IMR-90 (cell line): ENCODE data around the gene FGFRL1.

Experiments used
- CTCF ChIP-seq: conservative IDR thresholded peaks from 2 replicates; pipeline ENCODE4 v1.5.1; 2012; ENCODE audit warnings: mild to moderate bottlenecking, low read depth, low read length, improper control_type of control experiment
- POLR2A ChIP-seq: IDR thresholded peaks from 2 replicates; pipeline ENCODE4 v1.6.1; 2012; ENCODE audit warnings: mild to moderate bottlenecking, low read depth, low read length
- RCOR1 ChIP-seq: IDR thresholded peaks from 2 replicates; pipeline ENCODE4 v1.6.1; 2012; ENCODE audit warnings: mild to moderate bottlenecking, low read length, improper control_type of control experiment; ENCODE audit not compliant: insufficient replicate concordance

- no peak for TF ChIP-seq RCOR1
- no peak for TF ChIP-seq POLR2A
- TF ChIP-seq CTCF = no peak
Measured at GRCh38 chr4:1023895-1024740, 12.7 kb downstream of the FGFRL1 start.
